AG10803 (cell line): ENCODE results near the gene PSMB1.

Experiments used
- DNase-seq: peaks from one replicate; pipeline ENCODE4 v3.0.0; 2010; ENCODE audit warnings: low read depth
- H3K4me3 ChIP-seq: 2 replicates; pipeline ENCODE4 v1.5.1; 2011; ENCODE audit warnings: mild to moderate bottlenecking, low read length, control low read depth
- CTCF ChIP-seq: conservative IDR thresholded peaks from 2 replicates; pipeline ENCODE4 v1.5.1; 2011; ENCODE audit warnings: mild to moderate bottlenecking, low read length, control low read depth, inconsistent platforms

PSMB1 gene

GRCh38 chr6:170583756-170584180 is 30.7 kb upstream of the PSMB1 start:
- no peak; the same call in 1 of the 2 replicates for TF ChIP-seq CTCF
- DNase-seq = peak; percentile 2
- peak overlapping the region; percentile 91 for H3K4me3 ChIP-seq

DNA sequence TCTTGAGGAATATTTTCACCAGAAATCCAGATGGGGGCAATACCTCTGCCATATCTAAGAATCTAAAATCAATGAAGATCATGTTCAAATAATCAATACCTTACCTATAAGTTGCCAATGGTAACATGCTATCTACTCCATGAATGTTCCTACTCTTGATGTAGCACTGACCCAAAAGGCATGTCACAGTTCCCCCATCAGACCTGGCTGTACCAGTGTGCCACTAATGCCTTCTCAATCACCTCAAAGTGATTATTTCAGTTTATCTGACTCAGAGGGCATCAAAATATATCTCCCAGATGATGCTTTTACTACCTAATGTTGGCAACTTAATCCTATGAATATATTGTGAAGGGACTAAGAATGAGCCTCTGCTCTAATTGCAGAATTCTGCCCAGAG is 25.8 kb upstream of the PSMB1 start:
- no peak overlapping the region for H3K4me3 ChIP-seq
- no peak for TF ChIP-seq CTCF
- DNase-seq = no peak

- no peak; the same call in 1 of the 2 replicates for TF ChIP-seq CTCF
- DNase-seq = no peak
- no peak overlapping the region for H3K4me3 ChIP-seq
Measured at GRCh38 chr6:170575250-170575649, 22.1 kb upstream of the PSMB1 start.

- H3K4me3 ChIP-seq = no peak overlapping the region
- no peak for TF ChIP-seq CTCF
- DNase-seq = no peak
Measured at GRCh38 chr6:170572704-170573466, 19.8 kb upstream of the PSMB1 start.

DNA sequence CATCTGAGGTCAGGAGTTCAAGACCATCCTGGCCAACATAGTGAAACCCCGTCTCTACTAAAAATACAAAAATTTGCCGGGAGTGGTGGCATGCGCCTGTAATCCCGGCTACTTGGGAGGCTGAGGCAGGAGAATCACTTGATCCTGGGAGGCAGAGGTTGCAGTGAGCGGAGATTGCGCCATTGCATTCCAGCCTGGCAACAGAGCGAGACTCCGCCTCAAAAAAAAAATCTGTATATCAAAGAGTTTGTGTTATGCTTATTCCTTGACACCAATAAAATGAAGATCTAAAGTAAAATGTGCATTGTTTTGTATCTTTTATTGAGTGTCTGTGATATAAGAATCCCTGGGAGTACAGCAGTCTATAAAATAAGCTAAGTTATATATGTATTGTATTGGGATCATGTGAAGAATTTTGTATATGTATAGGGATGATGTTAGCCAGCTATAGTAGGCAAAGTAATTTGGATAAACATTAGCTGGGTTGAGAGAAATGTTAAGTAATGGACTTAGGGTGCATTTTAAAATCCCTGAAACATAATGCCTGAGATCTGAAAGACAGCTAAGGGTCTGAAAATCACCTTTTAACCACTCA is 11.9 kb upstream of the PSMB1 start:
- TF ChIP-seq CTCF = no peak
- no peak overlapping the region for H3K4me3 ChIP-seq
- DNase-seq = no peak

DNA sequence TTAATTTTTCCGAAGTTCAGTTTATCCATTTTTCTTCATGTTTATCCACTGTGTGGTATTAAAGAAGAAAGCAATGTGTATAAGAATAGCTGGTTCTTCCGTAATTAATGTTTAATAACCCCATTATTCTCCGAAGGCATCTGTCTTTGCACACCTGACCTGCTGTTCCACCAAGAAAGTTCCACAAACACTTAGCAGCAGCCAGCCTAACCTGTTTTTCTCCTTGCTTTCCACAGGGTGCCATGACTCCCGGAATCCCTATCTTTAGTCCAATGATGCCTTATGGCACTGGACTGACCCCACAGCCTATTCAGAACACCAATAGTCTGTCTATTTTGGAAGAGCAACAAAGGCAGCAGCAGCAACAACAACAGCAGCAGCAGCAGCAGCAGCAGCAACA is 8.4 kb upstream of the PSMB1 start:
- DNase-seq = no peak
- H3K4me3 ChIP-seq = no peak overlapping the region
- no peak for TF ChIP-seq CTCF

- no peak for DNase-seq
- TF ChIP-seq CTCF = no peak
- peak overlapping the region; percentile 96 for H3K4me3 ChIP-seq
Measured at GRCh38 chr6:170555305-170555704, 2.2 kb upstream of the PSMB1 start.
